GM21528 (cell line): ENCODE data around the gene IRF1.

Experiments
- ATAC-seq: cut with Tn5 transposase; IDR thresholded peaks from one replicate; pipeline ENCODE4 v1.9.1; 2021; ENCODE audit warnings: mild to moderate bottlenecking, moderate library complexity; ENCODE audit not compliant: unreplicated experiment, low FRiP score

The IRF1 gene

DNA sequence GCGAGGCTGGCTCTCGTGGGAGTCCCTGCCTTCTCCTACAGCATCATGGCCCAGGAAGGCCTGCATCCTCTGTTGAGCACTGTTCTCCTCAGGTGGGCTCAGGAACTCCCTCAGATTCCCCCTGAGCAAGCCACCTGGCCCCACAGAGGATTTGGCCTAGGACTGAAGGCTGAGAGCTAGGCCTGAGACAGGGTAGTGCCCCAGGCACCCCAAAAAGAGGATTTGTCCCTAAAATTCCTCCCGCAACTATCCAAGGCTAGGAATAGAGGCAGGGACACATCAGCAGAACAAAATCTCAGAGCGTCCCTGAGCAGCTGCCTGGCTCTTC, 11.0 kb upstream of the IRF1 start:
- no peak for ATAC-seq

DNA sequence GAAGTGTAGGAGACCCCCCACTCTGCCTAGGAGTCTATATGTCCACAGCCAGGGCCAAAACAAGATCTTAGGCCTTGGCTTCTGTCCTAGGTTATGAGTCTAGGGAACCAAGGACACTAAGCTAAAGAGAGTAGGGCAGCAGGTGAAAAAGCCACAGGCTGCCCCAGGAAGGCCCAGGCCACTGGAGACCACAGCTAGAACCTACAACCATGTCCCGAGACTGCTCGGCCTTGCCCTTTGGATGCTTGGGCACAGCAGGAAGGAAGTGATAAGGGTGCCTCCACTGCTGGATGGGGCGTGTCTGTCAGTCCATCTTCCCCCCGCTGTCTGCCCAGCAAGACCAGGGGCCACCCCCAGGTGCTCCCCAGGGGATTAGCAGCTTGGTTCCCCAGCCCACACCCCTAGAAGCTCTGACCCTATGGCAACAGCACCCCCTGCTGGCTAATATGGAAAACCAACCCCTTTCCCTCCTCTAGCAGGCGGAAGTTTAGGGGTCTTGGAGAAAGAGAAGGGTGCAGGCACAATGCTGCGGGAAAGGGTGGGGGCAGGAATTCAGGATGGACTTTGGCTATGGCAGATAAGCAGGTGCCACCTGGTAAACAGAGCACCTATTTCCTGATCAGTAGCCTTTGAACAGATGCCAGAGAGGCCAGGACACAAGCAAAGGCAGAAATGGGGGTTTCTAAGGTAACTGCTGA, 10.5 kb upstream of the IRF1 start:
- no peak for ATAC-seq

DNA sequence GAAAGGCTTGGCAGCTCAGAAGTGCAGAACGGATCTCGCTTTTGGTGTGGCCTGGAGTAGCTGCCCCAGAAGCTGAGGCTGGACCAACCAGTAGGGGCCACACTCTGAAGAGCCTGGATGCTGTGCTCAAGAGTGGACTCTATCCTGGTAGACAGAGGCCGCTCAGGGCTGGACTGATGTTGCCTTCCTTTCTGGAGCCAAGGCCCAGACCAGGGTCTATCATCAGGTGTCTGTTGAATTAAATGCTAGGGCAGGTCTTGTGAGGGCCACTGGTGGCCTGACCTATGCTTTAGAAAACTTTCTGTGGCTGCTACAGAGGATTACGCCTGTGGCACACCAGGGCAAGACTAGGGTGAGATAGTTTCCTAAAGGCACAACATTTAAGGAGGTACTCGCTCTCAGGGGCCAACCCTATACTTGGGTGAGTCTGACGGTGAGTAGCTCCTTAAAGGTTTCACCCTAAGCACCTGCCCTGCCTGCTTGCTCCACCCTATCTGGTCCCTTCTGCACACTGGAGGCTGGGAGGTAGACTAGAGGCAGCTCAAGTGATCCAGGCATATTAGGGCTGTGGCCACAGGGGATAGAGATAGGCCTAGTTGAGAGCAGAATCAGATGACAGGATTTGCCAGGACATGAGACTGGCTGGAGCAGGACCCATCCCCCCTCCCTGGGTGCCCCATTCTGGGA, 9.8 kb upstream of the IRF1 start:
- no peak for ATAC-seq

DNA sequence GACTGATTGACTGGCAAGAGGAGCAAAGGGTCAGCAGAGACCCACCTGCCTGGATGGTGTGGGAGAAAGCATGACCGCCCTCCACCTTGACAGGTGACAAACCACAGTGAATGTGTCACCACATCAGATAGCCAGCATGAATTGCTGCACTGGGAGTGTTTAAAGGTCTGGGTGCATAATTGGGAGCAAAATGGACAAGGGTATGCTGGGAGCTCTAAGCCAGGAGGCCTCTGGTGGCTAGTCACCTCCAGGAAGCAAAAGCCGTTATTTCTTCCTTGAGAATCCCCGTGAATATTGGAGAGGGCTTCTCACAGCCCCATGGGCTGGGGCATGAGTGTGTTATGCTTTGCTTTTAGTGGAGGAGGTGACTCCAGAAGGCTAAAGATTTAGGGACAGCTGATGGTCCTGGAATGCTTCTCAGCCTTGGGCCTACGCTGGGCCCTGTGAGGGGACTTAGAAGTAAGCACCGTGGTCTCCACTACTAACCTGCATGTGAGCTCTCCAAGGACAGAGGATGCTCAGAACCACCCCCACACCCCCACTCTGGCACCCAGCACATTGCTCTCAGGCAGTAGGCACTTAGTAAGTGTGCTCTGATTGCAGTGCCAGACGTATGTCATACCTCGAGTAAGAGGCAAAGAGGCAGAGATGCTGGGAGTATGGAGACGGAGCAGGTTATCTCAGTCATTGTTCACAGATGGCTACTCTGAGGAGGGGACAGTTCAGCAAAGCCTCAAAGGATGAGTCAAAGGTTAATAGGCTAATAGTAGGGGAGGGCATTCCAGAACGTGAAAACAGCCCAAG, 9.1 kb upstream of the IRF1 start:
- ATAC-seq = no peak

DNA sequence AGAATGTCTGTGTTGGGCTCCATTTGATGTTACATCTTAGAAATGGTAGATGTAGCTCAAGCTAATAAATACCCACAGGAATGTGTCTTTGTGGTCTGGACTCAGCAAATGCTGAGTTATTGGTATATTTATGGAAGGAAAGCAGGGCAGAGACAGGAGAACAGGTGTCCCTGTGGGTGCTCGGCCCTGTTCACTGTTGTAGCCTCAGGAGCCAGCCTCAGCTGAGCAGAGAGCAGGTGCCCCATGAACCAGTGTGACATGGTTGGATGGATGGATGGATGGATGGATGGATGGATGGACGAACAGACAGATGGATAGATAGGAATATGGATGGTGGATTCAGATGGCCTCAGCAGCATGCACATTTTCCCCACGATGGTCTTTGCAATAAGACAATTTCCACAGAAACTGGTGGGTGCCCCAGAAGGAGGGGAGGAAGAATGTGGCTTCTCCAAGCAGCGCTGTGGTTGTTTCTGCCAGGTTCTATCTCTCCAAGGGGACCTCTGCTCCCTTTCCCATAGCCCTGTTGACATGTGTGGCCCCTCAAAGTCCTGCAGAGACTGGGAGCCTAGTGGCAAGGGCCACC, 8.2 kb upstream of the IRF1 start:
- no peak for ATAC-seq

DNA sequence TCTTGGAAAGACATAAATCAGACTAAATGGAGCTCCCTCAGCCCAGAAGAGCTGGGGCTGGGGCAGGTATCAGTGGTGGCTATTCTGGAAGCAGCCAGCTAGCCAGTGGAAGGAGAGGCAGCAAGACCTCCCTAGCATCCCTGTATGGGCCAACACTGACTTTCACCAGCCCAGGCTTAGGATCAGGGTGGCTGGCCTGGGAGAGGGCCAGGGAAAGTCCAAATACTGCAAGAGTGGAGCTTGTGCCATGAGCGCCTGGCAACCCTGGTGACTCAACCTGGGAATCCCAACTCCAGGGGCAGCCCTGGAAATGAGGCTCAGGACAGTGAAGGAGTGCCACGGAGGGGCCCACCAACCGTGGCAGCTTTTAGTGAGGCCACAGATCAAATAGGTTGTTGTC, 7.6 kb upstream of the IRF1 start:
- ATAC-seq = no peak

DNA sequence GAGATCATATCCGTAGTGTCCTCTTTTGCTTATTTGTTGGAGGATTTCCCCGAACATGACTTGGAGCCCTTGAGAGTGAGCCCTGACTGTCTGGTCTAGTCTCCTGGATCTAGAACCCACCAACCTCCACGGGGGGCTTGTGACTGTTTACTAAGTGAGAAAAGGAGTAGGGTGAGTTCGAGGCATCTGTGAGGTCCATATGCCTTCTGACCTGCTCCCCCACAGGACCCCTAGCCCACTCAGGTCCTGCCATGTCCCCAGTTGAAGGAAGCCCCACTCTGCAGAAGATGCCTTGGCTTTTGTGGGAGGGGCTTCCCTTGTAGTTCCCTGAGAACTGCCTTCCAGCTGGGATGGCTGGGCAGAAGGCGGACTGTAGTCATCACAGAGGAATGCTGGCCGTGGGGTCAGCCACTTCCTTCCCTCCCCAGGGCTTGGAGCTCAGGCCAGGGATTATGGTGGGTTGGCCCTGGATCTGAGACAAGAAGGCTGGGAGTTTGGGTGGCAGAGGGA, 7.0 kb upstream of the IRF1 start:
- ATAC-seq = no peak

DNA sequence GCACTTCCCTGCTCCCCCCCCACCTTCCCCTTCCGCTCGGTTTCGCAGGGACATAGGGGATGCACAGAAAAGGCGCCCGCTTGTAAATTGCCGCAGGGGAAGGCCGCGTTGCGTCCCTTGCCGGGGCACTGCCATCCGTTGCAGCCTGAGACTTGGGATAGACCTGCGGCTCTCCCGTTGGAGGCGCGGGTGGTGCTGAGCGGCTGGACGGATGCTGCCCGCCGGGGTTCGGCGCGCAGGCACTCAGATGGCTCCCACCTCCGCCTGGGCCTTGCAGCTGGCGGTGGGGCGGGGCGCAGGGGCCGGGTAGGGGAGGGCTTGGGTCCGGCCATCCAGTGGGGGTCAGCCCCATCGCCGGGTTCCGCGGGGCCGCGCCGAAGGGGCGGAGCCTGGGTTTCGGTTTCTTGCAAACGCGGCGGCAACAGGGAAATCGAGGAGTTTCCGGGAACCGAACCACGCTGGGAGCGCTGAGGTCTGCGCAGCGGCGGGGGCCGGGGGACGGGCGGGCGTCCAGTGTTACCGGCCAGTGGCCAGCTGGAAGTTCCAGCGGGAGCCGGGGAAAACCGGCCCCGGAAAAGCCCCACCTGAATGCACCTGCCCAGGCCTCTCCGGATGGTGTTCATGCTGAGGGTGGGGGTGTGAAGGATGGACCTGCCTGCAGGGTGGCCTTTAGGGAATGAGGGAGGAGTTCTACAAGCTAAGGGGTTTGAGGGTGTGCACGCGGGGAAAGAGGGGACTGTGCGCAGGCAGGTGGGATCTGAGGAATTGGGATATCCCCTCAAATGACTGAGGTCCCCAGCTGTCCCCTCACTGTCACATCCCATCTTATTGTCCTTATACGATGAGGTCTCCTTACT, 6.3 kb upstream of the IRF1 start:
- ATAC-seq = peak; percentile 54

DNA sequence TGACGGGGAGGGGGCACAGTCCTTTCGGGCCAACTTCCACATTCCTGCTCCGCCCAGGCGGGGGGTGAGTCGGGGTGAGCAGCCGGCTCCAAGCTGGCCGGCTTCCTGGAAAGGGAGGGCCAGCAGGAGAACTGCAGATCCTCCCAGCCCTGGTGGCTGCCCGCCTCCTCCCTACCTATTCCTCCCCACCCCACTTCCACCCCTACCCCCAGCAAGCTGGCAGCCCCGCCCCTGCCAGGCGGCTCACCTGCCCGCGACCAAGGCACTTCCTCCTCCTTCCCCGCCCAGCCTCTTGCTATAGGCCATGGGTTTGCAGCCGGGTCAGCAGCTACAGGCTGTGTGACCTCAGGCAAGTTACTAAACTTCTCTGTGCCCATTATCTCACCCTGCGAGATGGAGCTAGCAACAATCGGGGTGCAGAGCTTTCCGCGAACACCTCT, 5.6 kb upstream of the IRF1 start:
- peak; percentile 49 for ATAC-seq

DNA sequence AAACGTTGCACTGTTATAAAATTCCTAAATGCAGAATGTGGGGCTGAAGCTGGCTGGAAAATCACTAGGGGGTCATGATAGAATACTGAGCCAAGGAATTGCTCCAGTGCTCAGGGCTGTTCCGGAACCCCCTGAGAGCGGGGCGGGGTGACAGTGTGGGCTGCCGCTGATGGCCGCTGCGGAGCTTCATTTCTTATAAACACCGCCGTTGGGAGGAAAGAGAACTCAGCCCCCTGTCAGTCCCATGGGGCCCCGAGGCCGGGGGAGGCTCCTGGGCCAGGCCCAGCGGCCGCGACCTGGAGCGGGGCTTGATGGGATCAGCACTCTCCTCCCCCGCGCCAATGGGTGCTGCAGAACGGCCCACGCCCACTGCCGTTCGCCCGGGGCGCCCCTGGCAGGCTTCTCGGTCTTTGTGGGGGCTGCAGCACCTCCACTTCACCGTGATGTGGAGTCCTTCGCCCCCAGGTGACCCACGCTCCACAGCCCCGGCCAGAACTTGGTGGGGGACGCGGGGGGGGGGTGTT, 5.2 kb upstream of the IRF1 start:
- ATAC-seq = peak; percentile 26

DNA sequence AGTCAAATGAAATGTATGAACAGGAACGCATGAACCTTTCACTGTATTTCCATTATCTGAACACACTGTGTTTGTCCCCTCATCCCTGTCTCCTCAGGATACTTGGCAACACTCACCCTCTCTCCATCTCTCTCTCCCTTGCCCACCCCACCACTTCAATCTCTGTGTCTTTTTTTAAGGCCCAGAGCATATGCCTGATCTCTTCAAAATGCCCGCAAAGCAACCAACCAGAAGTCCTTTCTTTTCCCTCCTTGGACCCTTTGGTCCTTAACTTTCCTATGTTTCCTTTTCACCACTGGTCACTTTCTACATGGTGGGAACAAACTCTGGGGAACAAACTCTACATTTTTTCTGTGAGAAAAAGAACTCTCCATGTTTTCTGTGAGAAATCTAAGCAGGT, 3.2 kb upstream of the IRF1 start:
- ATAC-seq = no peak

DNA sequence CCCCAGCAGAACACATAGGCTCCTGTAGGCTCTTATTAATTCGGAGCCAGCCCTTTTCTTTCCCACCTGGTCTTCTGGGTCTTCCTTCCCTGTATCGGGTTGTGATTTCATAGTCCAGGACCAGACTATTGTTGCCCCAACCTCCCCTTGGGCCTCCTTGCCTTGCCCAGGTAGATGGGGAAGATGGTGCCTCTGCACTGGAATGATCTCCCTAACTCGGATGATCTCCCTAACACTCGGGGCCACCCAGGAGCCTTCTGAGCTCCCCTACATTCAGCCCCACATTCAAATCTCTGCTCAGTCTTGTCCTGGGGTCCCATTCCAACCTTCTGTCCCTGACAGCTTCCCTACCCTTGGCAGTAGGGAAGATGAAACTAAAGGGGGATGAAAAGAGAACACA, 2.7 kb upstream of the IRF1 start:
- no peak for ATAC-seq

DNA sequence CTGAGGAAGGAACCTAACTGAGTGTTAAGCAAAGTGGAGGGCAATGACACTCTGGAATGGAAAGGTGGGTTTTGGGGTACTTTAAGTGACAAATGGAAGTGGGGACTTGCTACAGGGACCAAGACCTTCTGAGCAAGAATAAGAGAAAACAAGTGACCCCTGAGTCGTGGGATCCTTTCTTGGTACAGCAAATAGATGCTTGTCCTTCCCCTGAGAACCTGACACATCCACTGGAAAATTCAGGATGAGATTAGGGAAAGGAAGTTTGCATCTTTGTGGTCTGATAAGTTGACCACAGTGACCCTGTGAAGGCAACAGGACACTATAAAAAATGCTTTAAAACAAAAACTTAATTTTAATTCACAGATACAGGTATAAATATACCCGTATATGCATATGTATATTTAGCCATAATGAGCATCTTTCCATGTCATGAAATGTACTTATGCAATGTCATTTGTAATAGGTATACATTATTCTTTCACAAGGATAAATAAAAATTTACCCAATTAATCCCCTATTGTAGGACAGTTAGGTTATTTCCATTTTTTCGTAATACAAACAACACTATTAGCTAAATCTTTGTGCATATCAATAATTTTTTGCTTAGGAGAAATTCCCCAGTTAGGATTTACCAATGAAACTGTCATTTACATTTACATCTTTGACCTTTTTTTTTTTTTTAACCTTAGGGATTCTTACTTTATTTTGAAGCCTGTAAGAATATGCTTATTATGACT, 2.0 kb upstream of the IRF1 start:
- no peak for ATAC-seq

DNA sequence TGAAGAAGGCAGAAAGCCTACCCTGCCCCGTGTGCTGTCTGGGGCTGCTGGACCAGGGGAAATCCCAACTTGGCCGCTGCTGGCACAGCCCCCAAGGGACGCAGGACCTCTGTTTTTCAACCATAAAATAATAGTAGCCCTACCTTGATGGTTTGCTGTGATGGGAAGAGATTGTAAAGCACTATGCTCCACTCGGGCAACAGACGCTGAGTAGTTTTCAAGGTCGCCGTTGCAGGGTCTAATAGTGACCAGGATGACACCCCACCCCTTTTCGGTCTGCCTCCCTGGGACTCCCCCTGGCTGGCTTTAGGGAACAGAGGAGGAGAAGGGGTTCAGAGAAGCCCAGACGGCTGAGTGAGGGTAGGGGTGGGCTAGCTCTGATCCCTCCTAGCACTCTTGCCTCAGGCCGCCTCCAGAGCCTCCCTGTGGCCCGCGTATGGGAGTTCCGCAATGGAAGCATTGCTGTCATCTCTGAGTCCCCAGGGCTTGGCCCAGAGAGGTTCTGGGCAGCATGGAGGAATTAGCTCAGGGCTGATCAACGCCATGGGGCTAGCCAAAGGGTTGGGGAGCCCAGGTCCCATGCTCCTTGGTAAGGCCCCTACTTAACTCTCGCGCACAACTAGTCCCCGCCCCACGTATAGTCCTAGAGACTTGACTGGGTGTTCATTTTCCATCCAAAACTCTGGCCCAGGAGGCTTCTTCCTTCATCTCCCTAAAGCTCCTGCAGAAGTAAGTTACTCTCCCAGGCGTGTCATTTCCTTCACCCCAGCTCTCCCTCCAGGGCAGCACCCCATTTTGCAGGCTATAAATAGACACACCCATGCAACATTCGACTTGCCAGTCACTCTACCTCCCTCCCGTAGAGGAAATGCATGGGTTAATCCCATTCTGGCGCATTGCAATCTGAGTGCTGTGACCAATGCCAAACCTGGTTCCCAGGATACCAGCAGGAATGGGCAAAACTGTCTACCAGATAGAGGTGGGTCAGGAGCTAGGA, 1.1 kb upstream of the IRF1 start:
- peak; percentile 31 for ATAC-seq

DNA sequence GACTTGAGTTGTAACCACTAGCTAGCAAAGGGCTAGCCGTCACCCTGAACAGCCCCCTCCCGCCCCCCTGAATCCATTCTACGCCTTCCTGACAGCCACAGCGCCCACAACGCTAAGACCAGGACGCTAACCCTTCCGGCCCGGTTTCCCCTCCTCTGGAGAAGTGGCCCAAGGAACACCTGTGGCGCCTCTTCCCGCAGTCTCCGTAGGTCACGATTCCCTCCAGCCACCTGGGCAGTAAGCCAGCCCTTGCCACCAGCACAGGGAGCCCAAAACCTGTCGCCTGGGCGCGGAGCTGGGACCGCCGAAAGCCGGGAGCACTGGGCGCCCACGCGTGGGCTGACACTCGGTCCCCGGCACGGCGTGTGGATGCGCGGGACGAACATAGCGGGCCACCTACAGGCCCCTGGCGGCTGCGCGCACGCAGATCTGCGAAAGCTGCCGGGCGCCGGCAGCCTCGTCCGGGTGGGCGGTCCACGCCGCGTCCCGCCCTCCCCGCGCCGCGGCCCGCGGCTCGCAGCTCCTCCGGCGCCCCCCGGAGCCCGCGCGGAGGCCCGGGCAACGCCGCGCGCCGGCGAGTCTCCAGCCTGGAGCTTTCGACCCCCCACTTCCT, 596 bp downstream of the IRF1 start:
- ATAC-seq = peak; percentile 21

DNA sequence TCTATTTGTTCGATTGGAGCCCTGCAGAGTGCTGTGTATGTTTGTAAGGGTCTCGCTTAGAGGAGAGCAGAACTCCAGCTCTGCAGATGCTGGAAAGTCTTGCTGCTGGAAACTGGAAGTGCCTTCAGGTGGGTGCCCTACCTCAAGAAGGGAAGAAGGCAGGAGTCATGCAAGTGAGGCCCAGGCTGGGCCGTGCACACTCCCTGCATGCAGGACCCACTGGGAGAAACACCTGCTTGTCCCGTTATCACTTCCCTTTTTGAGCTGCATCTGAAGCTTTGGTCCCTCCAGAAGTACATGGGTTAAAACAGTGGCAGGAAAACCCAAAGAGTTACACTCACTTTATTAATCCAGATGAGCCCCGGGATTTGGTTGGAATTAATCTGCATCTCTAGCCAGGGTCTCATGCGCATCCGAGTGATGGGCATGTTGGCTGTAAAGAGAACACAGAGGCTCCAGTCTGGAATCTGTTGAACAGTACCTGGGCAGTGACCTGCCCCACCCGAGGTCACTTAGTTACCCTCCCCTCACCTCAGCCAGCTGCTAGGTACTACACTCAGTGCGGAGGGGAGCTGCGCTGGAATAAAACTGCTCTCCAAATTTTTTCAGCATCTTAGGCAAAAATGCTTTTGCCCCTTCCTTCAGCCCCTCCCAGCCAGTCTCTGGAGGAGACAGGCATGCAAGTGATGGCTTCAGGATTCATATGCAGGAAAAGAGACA, 1.4 kb downstream of the IRF1 start:
- ATAC-seq = no peak

DNA sequence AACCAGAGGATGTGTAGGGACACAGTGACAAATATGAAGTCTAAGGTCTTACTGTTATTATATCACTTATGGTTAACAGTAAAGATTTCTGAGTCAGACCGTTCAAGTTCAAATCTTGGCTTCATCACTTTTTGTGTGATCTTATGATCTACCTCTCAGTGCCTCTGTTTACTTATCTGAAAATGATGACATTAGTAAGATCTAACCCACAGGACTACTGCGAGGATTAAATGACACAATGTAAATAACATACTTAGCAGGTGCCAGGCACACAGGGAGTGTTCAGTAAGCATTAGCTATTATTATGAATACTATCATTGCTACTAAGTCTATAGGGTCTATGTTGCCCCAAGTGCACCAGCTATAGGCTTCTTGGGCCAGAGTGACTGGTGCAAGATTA, 2.0 kb downstream of the IRF1 start:
- no peak for ATAC-seq
